Measurements from ENCODE around the gene PPP1R12B.
"Not testable (repeated sequence)": the region's sequence is repeated elsewhere in the genome, so short reads cannot be mapped to it uniquely, and the experiment has no call there.

PPP1R12B gene

GRCh38 chr1:202349206-202349928, 868 bp downstream of the PPP1R12B start:
- peak; percentile 69 for DNase-seq

- peak; percentile 67 for DNase-seq
Measured at GRCh38 chr1:202351725-202352124, 3.2 kb downstream of the PPP1R12B start.

DNA sequence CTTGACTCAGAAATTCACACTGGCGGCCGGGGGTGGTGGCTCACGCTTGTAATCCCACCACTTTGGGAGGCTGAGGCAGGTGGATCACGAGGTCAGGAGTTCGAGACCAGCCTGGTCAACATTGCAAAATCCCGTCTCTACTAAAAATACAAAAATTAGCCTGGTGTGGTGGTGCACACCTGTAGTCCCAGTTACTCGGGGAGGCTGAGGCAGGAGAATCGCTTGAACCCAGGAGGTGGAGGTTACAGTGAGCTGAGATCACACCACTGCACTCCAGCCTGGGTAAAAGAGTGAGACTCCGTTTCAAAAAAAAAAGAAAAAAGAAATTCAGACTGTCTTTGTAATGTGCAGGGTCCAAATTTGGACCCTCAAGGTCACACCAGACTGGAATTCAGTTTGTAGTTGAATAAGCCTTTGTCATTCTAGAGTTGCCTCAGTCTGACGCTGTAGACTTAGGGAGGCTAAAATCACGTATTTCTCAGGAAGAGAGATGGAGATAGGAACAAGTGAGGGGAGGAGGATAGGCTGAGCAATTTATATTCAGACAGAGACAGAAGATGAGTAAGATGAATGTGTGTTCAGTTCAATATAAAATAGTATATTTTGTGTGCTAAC, 4.2 kb downstream of the PPP1R12B start:
- DNase-seq = not testable (repeated sequence)

DNA sequence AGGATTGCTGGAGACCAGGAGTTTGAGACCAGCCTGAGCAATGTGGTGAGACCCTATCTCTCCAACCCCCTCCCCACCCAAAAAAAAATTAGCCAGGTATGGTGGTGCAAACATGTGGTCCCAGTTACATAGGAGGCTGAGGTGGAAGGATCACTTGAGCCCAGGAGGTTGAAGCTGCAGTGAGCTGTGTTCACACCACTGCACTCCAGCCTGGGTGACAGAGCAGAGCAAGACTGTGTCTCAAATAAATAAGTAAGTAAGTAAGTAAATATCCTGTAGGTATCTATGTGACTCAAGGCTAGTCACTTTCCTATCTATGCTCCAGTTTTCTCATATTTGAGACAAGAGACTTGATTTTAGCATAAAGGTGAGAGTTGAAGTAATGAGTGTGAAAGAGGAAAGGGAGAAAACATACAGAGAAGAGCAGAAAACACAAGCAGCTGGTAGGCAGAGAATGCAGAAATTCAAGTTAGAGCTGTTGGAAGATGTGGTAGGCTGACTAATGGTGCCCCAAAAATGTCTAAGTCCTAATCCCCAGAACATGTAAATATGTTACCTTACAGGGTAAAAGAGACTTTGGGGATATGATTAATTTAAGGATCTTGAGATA, 7.5 kb downstream of the PPP1R12B start:
- DNase-seq = no peak

DNA sequence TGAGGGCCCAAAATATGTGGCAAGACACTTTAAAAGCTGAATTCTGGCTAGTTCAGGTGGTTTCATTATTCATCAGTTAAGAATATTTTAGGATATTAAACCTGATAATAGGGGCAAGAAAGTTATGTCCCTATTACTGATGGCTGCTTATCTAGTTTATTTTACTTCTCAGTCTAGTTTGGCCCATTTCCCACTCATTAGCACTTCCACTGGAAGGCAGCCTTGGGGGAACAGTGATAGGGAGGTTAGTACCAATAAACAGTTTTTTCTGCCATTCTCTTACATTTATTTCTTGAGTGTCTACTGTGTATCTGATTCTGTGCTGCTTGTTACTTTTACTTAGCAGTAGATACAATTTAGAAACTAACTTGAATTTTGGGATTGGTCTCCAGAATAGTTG, 9.0 kb downstream of the PPP1R12B start:
- peak; percentile 54 for DNase-seq

DNA sequence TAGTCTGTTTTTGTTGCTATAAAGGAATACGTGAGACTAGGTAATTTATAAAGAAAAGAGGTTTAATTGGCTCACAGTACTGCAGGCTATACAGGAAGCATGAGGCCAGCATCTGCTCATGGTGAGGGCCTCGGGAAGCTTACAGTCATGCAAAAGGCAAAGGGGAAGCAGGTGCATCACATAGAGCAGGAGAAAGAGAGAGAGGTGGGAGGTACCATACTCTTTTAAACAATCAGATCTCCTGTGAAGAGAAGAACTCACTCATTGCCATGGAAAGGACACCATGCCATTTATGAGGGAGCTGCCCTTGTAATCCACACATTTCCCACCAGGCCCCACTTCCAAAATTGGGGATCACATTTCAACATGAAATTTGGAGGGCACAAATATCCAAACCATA, 12.7 kb downstream of the PPP1R12B start:
- DNase-seq = no peak

- DNase-seq = no peak
Measured at GRCh38 chr1:202361701-202362100, 13.2 kb downstream of the PPP1R12B start.

- DNase-seq = no peak
Measured at GRCh38 chr1:202362212-202362611, 13.7 kb downstream of the PPP1R12B start.

GRCh38 chr1:202365092-202365815, 16.8 kb downstream of the PPP1R12B start:
- peak; percentile 17 for DNase-seq

DNA sequence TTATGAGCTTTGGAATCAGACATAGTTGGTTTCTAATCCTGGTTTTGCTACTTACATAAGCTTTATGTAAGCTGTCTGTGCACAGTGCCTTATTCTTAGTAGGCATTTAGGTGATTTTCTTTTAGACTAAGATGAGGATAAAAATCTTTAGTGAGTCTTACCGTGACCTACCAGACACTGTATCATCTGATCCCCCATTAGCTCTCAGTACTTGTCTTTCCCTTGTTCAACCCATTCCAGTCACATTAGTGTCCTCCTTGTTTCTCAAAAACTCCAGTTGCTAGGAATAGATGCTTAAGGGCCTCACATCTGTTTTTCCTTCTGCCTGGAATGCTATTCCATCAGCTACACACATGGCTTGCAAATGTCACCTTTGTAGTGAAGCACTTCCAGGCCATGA, 18.8 kb downstream of the PPP1R12B start:
- no peak for DNase-seq

- DNase-seq = not testable (repeated sequence)
Measured at GRCh38 chr1:202370906-202371305, 22.4 kb downstream of the PPP1R12B start.

DNA sequence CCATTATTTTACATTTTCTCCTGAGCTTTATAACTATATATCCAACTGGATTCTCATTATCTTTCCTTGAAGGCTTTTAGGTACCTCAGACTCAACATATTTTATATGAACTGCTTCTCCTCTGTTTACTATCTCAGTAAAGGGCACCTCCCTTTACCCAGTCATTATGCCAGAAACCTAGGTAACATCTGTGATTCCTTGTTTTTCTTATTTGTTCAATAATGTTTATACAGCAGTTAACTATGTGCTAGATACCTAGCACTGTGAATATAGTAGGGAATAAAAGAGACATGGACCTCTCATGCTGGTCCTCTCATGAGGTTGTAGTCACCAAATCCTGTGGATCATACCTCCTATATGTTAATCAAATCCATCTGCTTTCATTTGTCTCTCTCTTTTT, 25.6 kb downstream of the PPP1R12B start:
- DNase-seq = no peak

- DNase-seq = not testable (repeated sequence)
Measured at GRCh38 chr1:202375175-202375574, 26.7 kb downstream of the PPP1R12B start.

DNA sequence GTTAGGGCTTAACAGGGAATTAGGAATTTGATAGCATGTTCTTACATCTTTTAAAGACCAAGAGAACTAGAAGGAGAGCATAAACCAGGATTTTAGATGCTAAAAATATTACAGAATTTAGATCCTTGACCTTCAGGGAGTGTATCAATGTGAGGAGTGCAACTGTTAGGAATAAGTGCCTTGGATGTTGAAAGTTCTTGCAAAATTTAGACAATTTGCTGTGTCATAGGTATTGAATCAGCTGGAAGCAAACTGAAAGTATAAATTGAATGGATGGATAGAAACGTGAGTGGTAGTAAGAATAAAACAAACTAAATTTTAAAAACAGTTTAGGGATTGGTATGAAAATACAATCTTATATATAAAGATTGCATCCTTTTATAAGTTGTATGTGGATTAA, 27.7 kb downstream of the PPP1R12B start:
- DNase-seq = no peak

- DNase-seq = peak; percentile 11
Measured at GRCh38 chr1:202379884-202380529, 31.5 kb downstream of the PPP1R12B start.

DNA sequence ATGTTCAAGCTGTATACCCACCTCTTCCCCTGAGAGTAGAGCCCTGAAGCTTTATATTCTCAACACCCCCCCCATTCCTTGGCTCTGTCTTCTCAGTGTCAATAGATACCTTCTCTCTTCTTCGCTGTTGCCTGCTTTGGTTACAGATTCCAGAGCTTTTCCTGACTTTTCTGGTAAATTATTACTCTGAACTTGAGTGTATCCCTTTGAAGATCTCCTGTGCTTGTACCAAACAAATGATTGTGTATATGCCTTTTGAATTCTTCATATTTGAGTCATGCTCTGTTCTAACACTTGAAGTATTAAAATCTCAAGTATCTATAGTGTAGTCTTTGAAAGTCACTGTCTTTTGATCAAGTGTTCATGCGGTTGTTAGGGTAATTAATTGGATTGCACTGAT, 32.0 kb downstream of the PPP1R12B start:
- not testable (repeated sequence) for DNase-seq

DNA sequence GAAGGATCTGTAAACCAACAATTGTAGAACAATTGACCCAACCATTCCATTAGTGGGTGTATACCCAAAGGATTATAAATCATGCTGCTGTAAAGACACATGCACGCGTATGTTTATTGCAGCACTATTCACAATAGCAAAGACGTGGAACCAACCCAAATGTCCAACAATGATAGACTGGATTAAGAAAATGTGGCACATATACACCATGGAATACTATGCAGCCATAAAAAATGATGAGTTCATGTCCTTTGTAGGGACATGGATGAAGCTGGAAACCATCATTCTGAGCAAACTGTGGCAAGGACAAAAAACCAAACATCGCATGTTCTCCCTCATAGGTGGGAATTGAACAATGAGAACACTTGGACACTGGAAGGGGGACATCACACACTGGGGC, 33.4 kb downstream of the PPP1R12B start:
- DNase-seq = not testable (repeated sequence)

GRCh38 chr1:202395831-202396230, 47.3 kb downstream of the PPP1R12B start:
- not testable (repeated sequence) for DNase-seq

GRCh38 chr1:202397256-202397655, 48.8 kb downstream of the PPP1R12B start:
- no peak for DNase-seq

GRCh38 chr1:202398439-202398838, 49.9 kb downstream of the PPP1R12B start:
- not testable (repeated sequence) for DNase-seq

DNA sequence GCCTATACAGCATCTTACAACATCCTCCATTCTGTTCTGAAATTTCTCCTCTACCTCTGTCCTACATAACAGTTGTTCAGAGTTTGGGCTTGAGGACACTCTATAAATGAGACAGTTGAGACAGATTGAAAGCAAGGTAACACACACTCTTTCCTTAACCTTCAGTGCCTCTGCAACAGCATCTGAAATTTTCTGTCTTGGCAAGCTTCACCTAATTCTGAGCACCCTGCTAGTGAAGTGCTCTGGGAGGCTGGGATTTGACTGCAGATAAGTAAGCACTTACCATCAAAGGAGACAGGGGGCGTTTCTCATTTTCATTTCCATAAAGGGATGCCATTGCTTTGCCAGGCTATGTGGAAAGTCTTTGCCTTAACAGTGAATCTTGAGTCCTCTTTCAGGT, 53.3 kb downstream of the PPP1R12B start:
- not testable (repeated sequence) for DNase-seq

GRCh38 chr1:202403381-202403780, 54.9 kb downstream of the PPP1R12B start:
- not testable (repeated sequence) for DNase-seq

- DNase-seq = no peak
Measured at GRCh38 chr1:202405928-202406327, 57.4 kb downstream of the PPP1R12B start.
